H1 (cell line): ENCODE results near the gene BICD1. TPM values are rescaled to one million over a fixed set of nuclear protein-coding genes. Genes with fewer than 3 reads are reported as not detected.

ENCODE experiments used
- CTCF ChIA-PET: fragments of 300-600 bp; sonication (Branson Sonifier 250); formaldehyde crosslinking; loops from one replicate; lab custom pipeline; 2021; ENCODE audit not compliant: partially characterized antibody; lab: Charles Lee
- POLR2A ChIA-PET: fragments of 300-600 bp; sonication (Branson Sonifier 250); formaldehyde crosslinking; loops from one replicate; lab custom pipeline; 2021; ENCODE audit warnings: inconsistent platforms; ENCODE audit not compliant: partially characterized antibody; lab: Charles Lee
- DNase-seq, 2 experiments: peaks; one replicate each; pipeline versions ENCODE4 v3.0.0 to v3.0.0-alpha.2; 2010 to 2022; ENCODE audit warnings: low spot score in 2 of 2, low read depth in 1 of 2, mixed read lengths in 1 of 2
- FAIRE-seq: peaks from 2 replicates; lab custom pipeline; 2011; peaks lifted over from hg19 to GRCh38; lab: Jason Lieb, UNC
- H2AFZ ChIP-seq: 2 replicates; pipeline ENCODE4 v1.8.1; 2012; ENCODE audit warnings: low read length, inconsistent platforms
- H2AK5ac ChIP-seq: 2 replicates; pipeline ENCODE4 v1.6.1; 2013; ENCODE audit warnings: low read depth, low read length
- H2BK120ac ChIP-seq: replicated peaks from 2 replicates; pipeline ENCODE3; 2013; ENCODE audit warnings: low read depth, low read length, inconsistent platforms
- H2BK12ac ChIP-seq: 2 replicates; pipeline ENCODE4 v1.6.1; 2013; ENCODE audit warnings: low read depth, low read length
- H2BK15ac ChIP-seq: 2 replicates; pipeline ENCODE4 v1.6.1; 2013; ENCODE audit warnings: low read length
- H2BK20ac ChIP-seq: 2 replicates; pipeline ENCODE4 v1.6.1; 2013; ENCODE audit warnings: low read length
- H2BK5ac ChIP-seq: 2 replicates; pipeline ENCODE4 v1.6.1; 2013; ENCODE audit warnings: low read depth, low read length
- H3K14ac ChIP-seq: 2 replicates; pipeline ENCODE4 v1.6.1; 2013; ENCODE audit warnings: inconsistent platforms; ENCODE audit not compliant: insufficient read length
- H3K18ac ChIP-seq: 2 replicates; pipeline ENCODE4 v1.6.1; 2013; ENCODE audit warnings: low read length; ENCODE audit errors: extremely low read depth
- H3K23ac ChIP-seq: 2 replicates; pipeline ENCODE4 v1.6.1; 2013; ENCODE audit warnings: inconsistent platforms; ENCODE audit not compliant: insufficient read length
- H3K23me2 ChIP-seq: 2 replicates; pipeline ENCODE4 v1.6.1; 2013; ENCODE audit warnings: low read depth, low read length
- H3K27ac ChIP-seq: 2 replicates; pipeline ENCODE4 v1.6.1; 2011; ENCODE audit warnings: low read depth, low read length, inconsistent platforms
- H3K27me3 ChIP-seq, 4 experiments: replicated peaks in 1 of 4; 1 replicate in 1 of 4; 2 replicates in 3 of 4; pipeline versions ENCODE4 v1.6.1 to v1.8.1; 2011 to 2013; ENCODE audit warnings: low read length in 3 of 4, mild to moderate bottlenecking in 3 of 4, inconsistent platforms in 2 of 4, mixed read lengths in 2 of 4, moderate library complexity in 1 of 4; ENCODE audit not compliant: control insufficient read depth in 3 of 4, insufficient read depth in 3 of 4; ENCODE audit errors: extremely low read depth in 1 of 4
- H3K36me3 ChIP-seq, 4 experiments: 2 replicates each; pipeline versions ENCODE4 v1.6.1 to v1.8.1; 2011 to 2013; ENCODE audit warnings: mild to moderate bottlenecking in 4 of 4, low read length in 3 of 4, moderate library complexity in 2 of 4, control low read depth in 1 of 4, inconsistent platforms in 1 of 4; ENCODE audit not compliant: insufficient read depth in 4 of 4, control insufficient read depth in 2 of 4
- H3K4ac ChIP-seq: replicated peaks from 2 replicates; pipeline ENCODE3; 2013; ENCODE audit warnings: low read length, low read depth, mixed read lengths, inconsistent platforms; ENCODE audit not compliant: insufficient read length
- H3K4me1 ChIP-seq, 4 experiments: replicated peaks in 1 of 4; 1 replicate in 1 of 4; 2 replicates in 3 of 4; pipeline versions ENCODE4 v1.6.1 to v1.8.1; 2011 to 2013; ENCODE audit warnings: low read length in 3 of 4, inconsistent platforms in 2 of 4, mixed read lengths in 1 of 4; ENCODE audit not compliant: insufficient read depth in 4 of 4, control insufficient read depth in 3 of 4
- H3K4me2 ChIP-seq, 2 experiments: 2 replicates each; pipeline versions ENCODE4 v1.6.1 to v1.8.1; 2011 to 2013; ENCODE audit warnings: low read depth in 2 of 2, low read length in 2 of 2, control low read depth in 1 of 2, inconsistent platforms in 1 of 2, mild to moderate bottlenecking in 1 of 2; ENCODE audit not compliant: insufficient read depth in 1 of 2
- H3K4me3 ChIP-seq, 4 experiments: fragments of 200-600, 300-600 bp in 1 of 4; sonication (generic), shearing (Covaris generic), sonication (Bioruptor Twin) in 1 of 4; 2 replicates each; pipeline versions ENCODE4 v1.5.1 to v1.8.1; 2011 to 2016; ENCODE audit warnings: low read length in 4 of 4, low read depth in 3 of 4, control low read depth in 2 of 4, inconsistent platforms in 2 of 4, mild to moderate bottlenecking in 2 of 4, mixed read lengths in 1 of 4, moderate library complexity in 1 of 4; ENCODE audit not compliant: insufficient read depth in 2 of 4; ENCODE audit errors: extremely low read depth in 1 of 4
- H3K56ac ChIP-seq: replicated peaks from 2 replicates; pipeline ENCODE3; 2013; ENCODE audit warnings: low read depth, mild to moderate bottlenecking, mixed read lengths, low read length, inconsistent platforms; ENCODE audit not compliant: insufficient read length
- H3K79me1 ChIP-seq: 2 replicates; pipeline ENCODE4 v1.6.1; 2013; ENCODE audit warnings: low read depth, low read length, control low read depth
- H3K79me2 ChIP-seq, 2 experiments: 2 replicates each; pipeline versions ENCODE4 v1.6.1 to v1.8.1; 2012 to 2013; ENCODE audit warnings: low read length in 2 of 2, mild to moderate bottlenecking in 2 of 2, inconsistent platforms in 1 of 2; ENCODE audit not compliant: insufficient read depth in 2 of 2, control insufficient read depth in 1 of 2
- H3K9ac ChIP-seq, 4 experiments: replicated peaks in 1 of 4; 1 replicate in 1 of 4; 2 replicates in 3 of 4; pipeline versions ENCODE4 v1.6.1 to v1.8.1; 2011 to 2013; ENCODE audit warnings: low read depth in 3 of 4, low read length in 3 of 4, control low read depth in 2 of 4, mild to moderate bottlenecking in 2 of 4, moderate library complexity in 2 of 4, inconsistent platforms in 1 of 4; ENCODE audit errors: extremely low read depth in 1 of 4
- H3K9me3 ChIP-seq, 2 experiments: 2 replicates each; pipeline versions ENCODE4 v1.6.1 to v1.8.1; 2012 to 2013; ENCODE audit warnings: mild to moderate bottlenecking in 2 of 2, moderate library complexity in 2 of 2, control low read depth in 1 of 2, inconsistent platforms in 1 of 2, low read depth in 1 of 2, low read length in 1 of 2, mixed read lengths in 1 of 2; ENCODE audit not compliant: insufficient read depth in 2 of 2
- H4K20me1 ChIP-seq, 2 experiments: replicated peaks in 1 of 2; 2 replicates each; pipeline versions ENCODE3 to v1.8.1; 2011 to 2013; ENCODE audit warnings: inconsistent platforms in 2 of 2, low read length in 2 of 2, mild to moderate bottlenecking in 1 of 2; ENCODE audit not compliant: insufficient read depth in 2 of 2, control insufficient read depth in 1 of 2
- H4K5ac ChIP-seq: 2 replicates; pipeline ENCODE4 v1.6.1; 2013; ENCODE audit warnings: low read length, low read depth, mixed read lengths, inconsistent platforms; ENCODE audit not compliant: insufficient read length
- H4K8ac ChIP-seq: 2 replicates; pipeline ENCODE4 v1.8.0; 2013; ENCODE audit warnings: mild to moderate bottlenecking, moderate library complexity, low read length, inconsistent platforms; ENCODE audit not compliant: insufficient read depth; ENCODE audit errors: extremely low read depth
- H4K91ac ChIP-seq: replicated peaks from 2 replicates; pipeline ENCODE3; 2013; ENCODE audit warnings: low read length, mixed read lengths, inconsistent platforms; ENCODE audit not compliant: insufficient read length
- ATF2 ChIP-seq: IDR thresholded peaks from 2 replicates; pipeline ENCODE4 v1.6.1; 2012; ENCODE audit warnings: low read length, inconsistent platforms
- BCL11A ChIP-seq, 2 experiments: IDR thresholded peaks; one replicate each; pipeline ENCODE4 v1.6.1; 2011; ENCODE audit warnings: low read depth in 2 of 2, low read length in 2 of 2, mild to moderate bottlenecking in 2 of 2
- CBX5 ChIP-seq: fragments of 300-800, 300-1000 bp; sonication (generic); IDR thresholded peaks from 2 replicates; pipeline ENCODE4 v1.7.1; 2016; ENCODE audit warnings: antibody characterized with exemption, low read length, low read depth
- CBX8 ChIP-seq: fragments of 300-800, 300-1000 bp; sonication (generic); IDR thresholded peaks from 2 replicates; pipeline ENCODE4 v1.7.1; 2016; ENCODE audit warnings: low read depth, low read length, borderline replicate concordance
- FOSL1 ChIP-seq: IDR thresholded peaks from 2 replicates; pipeline ENCODE4 v1.6.1; 2011; ENCODE audit warnings: mild to moderate bottlenecking, low read depth, low read length, moderate library complexity; ENCODE audit not compliant: insufficient read depth
- GABPA ChIP-seq: IDR thresholded peaks from 2 replicates; pipeline ENCODE4 v1.6.1; 2011; ENCODE audit warnings: mild to moderate bottlenecking, low read length, moderate library complexity, borderline replicate concordance; ENCODE audit not compliant: insufficient read depth
- KDM4A ChIP-seq: IDR thresholded peaks from one replicate; pipeline ENCODE4 v1.7.1; 2012; ENCODE audit warnings: low read depth, mild to moderate bottlenecking, moderate library complexity, low read length, inconsistent platforms; ENCODE audit not compliant: severe bottlenecking
- MAFK ChIP-seq: IDR thresholded peaks from 2 replicates; pipeline ENCODE4 v1.6.1; 2012; ENCODE audit warnings: low read depth, mild to moderate bottlenecking, improper control_type of control experiment, low read length
- MAX ChIP-seq: IDR thresholded peaks from 2 replicates; pipeline ENCODE4 v1.6.1; 2012; ENCODE audit warnings: inconsistent platforms
- SRF ChIP-seq: IDR thresholded peaks from 2 replicates; pipeline ENCODE4 v1.6.1; 2011; ENCODE audit warnings: mild to moderate bottlenecking, low read depth, low read length, moderate library complexity
- TBP ChIP-seq: IDR thresholded peaks from 2 replicates; pipeline ENCODE4 v1.6.1; 2011; ENCODE audit warnings: low read depth, low read length, improper control_type of control experiment
- TCF12 ChIP-seq: IDR thresholded peaks from 2 replicates; pipeline ENCODE4 v1.6.1; 2011; ENCODE audit warnings: low read depth, mild to moderate bottlenecking, low read length
- TEAD4 ChIP-seq: IDR thresholded peaks from 2 replicates; pipeline ENCODE4 v1.6.1; 2012; ENCODE audit warnings: low read depth, low read length, inconsistent platforms, mixed read lengths
- WGBS, 2 experiments: shearing (Covaris generic) in 1 of 2; methylation state at CpG; one replicate each; pipeline versions ENCODE4 v1.1.6 to v1.1.7; 2013 to 2015; ENCODE audit warnings: low lambda C conversion rate in 2 of 2, mixed read lengths in 2 of 2, inconsistent platforms in 1 of 2, low coverage in 1 of 2, missing lambda C conversion rate in 1 of 2; ENCODE audit not compliant: insufficient replicate concordance in 2 of 2, insufficient coverage in 1 of 2, insufficient read length in 1 of 2; ENCODE audit errors: extremely low coverage in 1 of 2, missing lambda C conversion rate in 1 of 2; 5-methylcytosine and 5-hydroxymethylcytosine counted together
- polyA plus RNA-seq, 7 experiments: library from polyadenylated mRNA; depleted of rRNA in 3 of 7; stranded (reverse) in 5 of 7; unstranded in 2 of 7; fragments of >200 nt in 5 of 7; fragments of 200-250 nt in 2 of 7; gene quantifications; 1 replicate in 5 of 7; 2 replicates in 1 of 7; 4 replicates in 1 of 7; pipeline versions ENCODE4 v1.2.1 to v1.2.3, GENCODE V29; 2011 to 2013; ENCODE audit warnings: missing spikeins in 2 of 7, mixed read lengths in 2 of 7
- total RNA-seq: library from RNA; stranded (reverse); fragmentation: NEBNext Ultra II Directional; extraction: Animal tissue kit (Norgen Biotek cat#: 25700); gene quantifications from 2 replicates; pipeline ENCODE4 v1.2.1, GENCODE V29; 2021

Gene BICD1
- total and polyA plus RNA-seq, 2 of the 8 experiments (the other 6 are each of a cell fraction or from before 2014, with no cell fraction given) = 34.1 to 58.4 TPM

DNA sequence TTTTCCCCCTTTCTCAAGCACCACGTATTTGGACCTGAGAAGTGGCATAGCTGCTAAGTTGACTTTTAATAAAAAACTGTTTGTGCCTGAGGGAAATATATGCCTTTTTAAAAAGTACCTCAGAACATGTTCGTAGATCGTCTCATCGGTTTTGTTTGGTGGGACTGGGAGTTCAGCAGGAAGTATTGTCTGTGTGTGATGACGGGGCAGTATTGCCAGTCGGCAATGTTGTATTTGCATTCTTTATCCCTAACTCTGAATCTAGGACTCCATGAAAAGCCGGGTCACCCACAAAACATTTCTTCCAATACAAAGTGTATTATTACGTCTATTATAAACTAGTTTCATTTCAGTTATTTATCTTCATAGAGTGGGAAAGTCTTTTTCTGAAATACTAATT, 273.0 kb downstream of the BICD1 start:
- Histone ChIP-seq H3K14ac (no peak overlapping the region), H3K4me3 (no peak overlapping the region), H4K20me1 (no peaks in the 10 kb centered on the region), H3K23ac (no peak overlapping the region), H4K5ac (no peak overlapping the region), H3K79me1 (no peaks in the 10 kb centered on the region), H3K18ac (no peak overlapping the region), H3K4ac (no peak overlapping the region), H3K27ac (no peak overlapping the region), H4K8ac (no peak overlapping the region), H3K79me2 (no peaks in the 10 kb centered on the region), H3K9ac (no peak overlapping the region), H2AFZ (no peak overlapping the region), H2BK120ac (no peak overlapping the region), H3K4me2 (no peak overlapping the region), H3K56ac (no peak overlapping the region), H2BK5ac (no peak overlapping the region), H3K23me2 (no peaks in the 10 kb centered on the region), H3K36me3 (no peaks in the 10 kb centered on the region), H3K4me1 (peaks cover 0 to 8% (median 5%) of the 10 kb centered on the region in 4 experiments; a peak in 4 of 7 replicates), H2BK20ac (no peak overlapping the region), H2AK5ac (no peak overlapping the region), H4K91ac (no peak overlapping the region), H2BK12ac (no peak overlapping the region), H3K9me3 (no peaks in the 10 kb centered on the region; a peak in 1 of 4 replicates), H3K27me3 (no peaks in the 10 kb centered on the region), H2BK15ac (no peak overlapping the region)
- WGBS, 2 experiments = 84% methylated on average over 8 of the region's 8 CpGs; no CpG with 5 or more reads in 1 of the 2 experiments
- ChIA-PET CTCF (interaction anchor here (1.3 to 1.9 kb wide), 2 partner anchors 15 to 21 kb away, joined by 5 to 8 read pairs; partner anchors contain the start of gene FGD4), POLR2A (interaction anchor here (1.2 to 1.4 kb wide), 2 partner anchors 20 to 134 kb away, joined by 3 to 4 read pairs; no protein-coding TSS in a partner anchor)
- DNase-seq = no peak
- peak; percentile 48 for FAIRE-seq
- TF ChIP-seq BCL11A (IDR thresholded peaks at IDR 0.05; ENCODE audit: low read depth in 2 of 2, low read length in 2 of 2) (no peak), MAFK (no peak), GABPA (no peak), CBX8 (no peak), FOSL1 (no peak), MAX (no peak), TEAD4 (no peak), TCF12 (no peak), ATF2 (no peak), TBP (no peak), KDM4A (no peak), SRF (no peak), CBX5 (no peak)
